Measurements from ENCODE around the gene TMC8.

GRCh38 chr17:78108726-78109488, 21.7 kb upstream of the TMC8 start:
- TF ChIP-seq POLR2A (IDR thresholded peaks at IDR 0.05; ENCODE audit: low read depth, low read length) (no peak), POLR2AphosphoS5 (IDR thresholded peaks at IDR 0.05; ENCODE audit: low read depth, low read length) (no peak), SPI1 (IDR thresholded peaks at IDR 0.05; ENCODE audit: low read depth, low read length) (no peak)

Measured in GM12891 (cell line).